HFFc6 (cell line): ENCODE results near the gene ARRDC4. TPM values are rescaled to one million over a fixed set of nuclear protein-coding genes. Genes with fewer than 3 reads are reported as not detected.

Experiments used
- DNase-seq: peaks from one replicate; pipeline ENCODE4 v3.0.0-alpha.2; 2018
- H3K27ac Mint-ChIP-seq: 2 replicates; pipeline ENCODE4 v1.8.0; 2020; ENCODE audit warnings: mild to moderate bottlenecking, mixed read lengths
- H3K27me3 Mint-ChIP-seq: 2 replicates; pipeline ENCODE4 v1.8.0; 2021; ENCODE audit warnings: mild to moderate bottlenecking, moderate library complexity, mixed read lengths; ENCODE audit not compliant: insufficient read depth
- H3K36me3 Mint-ChIP-seq: 2 replicates; pipeline ENCODE4 v1.8.0; 2021; ENCODE audit warnings: low read depth, mixed read lengths
- H3K4me1 Mint-ChIP-seq: 2 replicates; pipeline ENCODE4 v1.8.0; 2020; ENCODE audit warnings: low read depth, mixed read lengths
- H3K4me3 Mint-ChIP-seq: 2 replicates; pipeline ENCODE4 v1.8.0; 2020; ENCODE audit warnings: mild to moderate bottlenecking, moderate library complexity, mixed read lengths
- H3K9me3 Mint-ChIP-seq: 2 replicates; pipeline ENCODE4 v1.8.0; 2020; ENCODE audit warnings: mild to moderate bottlenecking, mixed read lengths
- long read RNA-seq: library from polyadenylated mRNA; unstranded; transcript quantifications from one replicate; pipeline ENCODE4 v2.0.0, GENCODE V29; 2019
- total RNA-seq, 6 experiments: library from RNA; stranded (reverse); fragmentation: NEBNext Ultra II Directional; extraction: Animal tissue kit (Norgen Biotek cat#: 25700); gene quantifications; 2 replicates in 1 of 6; 3 replicates in 5 of 6; pipeline ENCODE4 v1.2.3, GENCODE V29; 2021
- TF ChIP-seq, protein P1 (sequence below): fragments of 200-600 bp; sonication (generic); IDR thresholded peaks from 2 replicates; pipeline ENCODE4 v1.5.0; 2021; ENCODE audit warnings: antibody characterized with exemption, mild to moderate bottlenecking

The ARRDC4 gene, protein sequence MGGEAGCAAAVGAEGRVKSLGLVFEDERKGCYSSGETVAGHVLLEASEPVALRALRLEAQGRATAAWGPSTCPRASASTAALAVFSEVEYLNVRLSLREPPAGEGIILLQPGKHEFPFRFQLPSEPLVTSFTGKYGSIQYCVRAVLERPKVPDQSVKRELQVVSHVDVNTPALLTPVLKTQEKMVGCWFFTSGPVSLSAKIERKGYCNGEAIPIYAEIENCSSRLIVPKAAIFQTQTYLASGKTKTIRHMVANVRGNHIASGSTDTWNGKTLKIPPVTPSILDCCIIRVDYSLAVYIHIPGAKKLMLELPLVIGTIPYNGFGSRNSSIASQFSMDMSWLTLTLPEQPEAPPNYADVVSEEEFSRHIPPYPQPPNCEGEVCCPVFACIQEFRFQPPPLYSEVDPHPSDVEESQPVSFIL
- total RNA-seq, result 10 to 100 TPM; 20.2 to 60.1 (median 23.8) TPM
- long read RNA-seq, full-length matches to known transcripts, result 29 of 54 reads
- long read RNA-seq, partial matches to known transcripts, result 23 of 54 reads
- long read RNA-seq, other reads (novel, unspliced or antisense), result 2 of 54 reads

DNA sequence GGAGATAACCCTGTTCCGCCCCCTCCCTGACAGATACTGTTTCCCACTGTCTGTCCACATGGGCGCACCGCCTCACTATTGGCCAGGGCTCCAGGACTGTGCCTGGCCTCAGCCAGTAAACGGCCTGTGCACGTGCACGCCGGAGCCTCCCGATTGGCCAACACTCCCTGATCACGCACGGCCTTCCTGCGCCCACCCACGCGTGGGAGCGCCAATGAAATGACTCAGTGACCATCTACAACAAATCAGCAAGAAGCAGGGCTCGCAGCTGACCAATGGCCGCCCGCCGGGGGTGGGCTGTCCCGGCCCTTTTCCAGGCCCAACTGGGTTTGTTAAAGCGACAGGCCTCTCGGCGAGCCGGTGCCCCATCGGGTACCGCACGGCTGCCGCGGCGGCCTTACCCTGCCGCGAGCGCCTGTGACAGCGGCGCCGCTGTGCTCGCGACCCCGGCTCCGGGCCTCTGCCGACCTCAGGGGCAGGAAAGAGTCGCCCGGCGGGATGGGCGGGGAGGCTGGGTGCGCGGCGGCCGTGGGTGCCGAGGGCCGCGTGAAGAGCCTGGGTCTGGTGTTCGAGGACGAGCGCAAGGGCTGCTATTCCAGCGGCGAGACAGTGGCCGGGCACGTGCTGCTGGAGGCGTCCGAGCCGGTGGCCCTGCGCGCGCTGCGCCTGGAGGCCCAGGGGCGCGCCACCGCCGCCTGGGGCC lies at the start of gene ARRDC4:
Gene ARRDC4 (plus strand): TSS at position 340 of the 703 bp plus-strand sequence. CDS start 159 bp downstream, at position 499.
- TF ChIP-seq, protein P1, sequence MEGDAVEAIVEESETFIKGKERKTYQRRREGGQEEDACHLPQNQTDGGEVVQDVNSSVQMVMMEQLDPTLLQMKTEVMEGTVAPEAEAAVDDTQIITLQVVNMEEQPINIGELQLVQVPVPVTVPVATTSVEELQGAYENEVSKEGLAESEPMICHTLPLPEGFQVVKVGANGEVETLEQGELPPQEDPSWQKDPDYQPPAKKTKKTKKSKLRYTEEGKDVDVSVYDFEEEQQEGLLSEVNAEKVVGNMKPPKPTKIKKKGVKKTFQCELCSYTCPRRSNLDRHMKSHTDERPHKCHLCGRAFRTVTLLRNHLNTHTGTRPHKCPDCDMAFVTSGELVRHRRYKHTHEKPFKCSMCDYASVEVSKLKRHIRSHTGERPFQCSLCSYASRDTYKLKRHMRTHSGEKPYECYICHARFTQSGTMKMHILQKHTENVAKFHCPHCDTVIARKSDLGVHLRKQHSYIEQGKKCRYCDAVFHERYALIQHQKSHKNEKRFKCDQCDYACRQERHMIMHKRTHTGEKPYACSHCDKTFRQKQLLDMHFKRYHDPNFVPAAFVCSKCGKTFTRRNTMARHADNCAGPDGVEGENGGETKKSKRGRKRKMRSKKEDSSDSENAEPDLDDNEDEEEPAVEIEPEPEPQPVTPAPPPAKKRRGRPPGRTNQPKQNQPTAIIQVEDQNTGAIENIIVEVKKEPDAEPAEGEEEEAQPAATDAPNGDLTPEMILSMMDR, result no peak
- Mint-ChIP-seq H3K4me3 (peak within 1 kb of the TSS; percentile 94), H3K9me3 (peaks cover 6% of the 10 kb centered on the region), H3K27me3 (peaks cover 2% of the 10 kb centered on the region), H3K4me1 (peaks cover 52% of the 10 kb centered on the region), H3K36me3 (peaks cover 45% of the 10 kb centered on the region), H3K27ac (peak within 1 kb of the TSS; percentile 88)
- peak; percentile 100 for DNase-seq

DNA sequence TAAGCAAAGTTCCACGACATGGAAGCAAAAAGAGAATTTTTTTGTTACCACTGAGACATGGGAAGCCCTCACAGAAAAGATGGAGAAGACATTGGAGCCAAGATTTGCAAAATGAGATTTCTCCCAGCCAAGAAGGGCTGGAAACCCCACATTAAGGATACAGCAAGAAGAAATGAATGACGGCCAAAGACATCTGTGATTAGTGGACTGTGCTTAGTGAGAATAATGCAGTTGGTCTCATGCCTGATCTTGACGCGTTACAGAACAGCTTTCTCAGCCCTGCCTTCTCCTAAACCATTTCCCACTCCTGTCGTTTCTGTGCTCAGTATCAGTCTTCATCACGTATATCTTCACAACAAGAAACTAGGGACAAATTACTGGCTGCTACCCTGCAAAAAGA lies 45.8 kb upstream of the ARRDC4 start:
- no peaks in the 10 kb centered on the region for H3K9me3 Mint-ChIP-seq
- no peak overlapping the region for H3K27ac Mint-ChIP-seq
- TF ChIP-seq, protein P1, result no peak
- H3K36me3 Mint-ChIP-seq, result no peaks in the 10 kb centered on the region
- no peak overlapping the region; the same call in 1 of the 2 replicates for H3K4me3 Mint-ChIP-seq
- peaks cover 28% of the 10 kb centered on the region for H3K4me1 Mint-ChIP-seq
- DNase-seq, result no peak
- no peaks in the 10 kb centered on the region for H3K27me3 Mint-ChIP-seq

DNA sequence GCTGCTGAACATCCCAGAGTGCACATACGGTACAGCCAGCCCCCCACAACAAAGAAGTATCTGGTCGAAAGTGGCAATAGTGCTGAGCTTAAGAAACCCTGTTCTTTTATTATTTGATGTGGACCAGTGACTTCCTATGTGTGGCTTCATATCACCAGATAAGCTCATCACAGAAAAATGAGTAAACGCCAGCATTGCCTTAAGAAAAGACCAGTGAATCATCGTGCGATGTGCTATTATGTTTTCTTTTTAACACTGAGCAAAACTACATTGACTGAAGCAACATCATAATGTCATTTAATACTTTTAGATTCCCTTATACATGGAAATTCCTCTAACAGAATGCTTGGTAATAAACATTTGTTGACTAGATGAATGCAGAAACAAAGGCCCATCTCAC lies 45.2 kb upstream of the ARRDC4 start:
- TF ChIP-seq, protein P1, result no peak
- H3K4me1 Mint-ChIP-seq, result peaks cover 28% of the 10 kb centered on the region
- H3K9me3 Mint-ChIP-seq, result no peaks in the 10 kb centered on the region
- no peaks in the 10 kb centered on the region for H3K27me3 Mint-ChIP-seq
- peak overlapping the region; percentile 13; the same call in 1 of the 2 replicates for H3K4me3 Mint-ChIP-seq
- H3K36me3 Mint-ChIP-seq, result no peaks in the 10 kb centered on the region
- H3K27ac Mint-ChIP-seq, result no peak overlapping the region
- peak; percentile 57 for DNase-seq

GRCh38 chr15:97921296-97921865 lies 39.1 kb upstream of the ARRDC4 start:
- no peak for DNase-seq
- TF ChIP-seq, protein P1, result no peak
- no peak overlapping the region for H3K27ac Mint-ChIP-seq
- H3K36me3 Mint-ChIP-seq, result no peaks in the 10 kb centered on the region; the same call in 1 of the 2 replicates
- no peaks in the 10 kb centered on the region for H3K27me3 Mint-ChIP-seq
- peaks cover 16% of the 10 kb centered on the region for H3K9me3 Mint-ChIP-seq
- 0 out of 2 replicates have a peak, but pooled peaks cover under 1% of the 10 kb centered on the region for H3K4me1 Mint-ChIP-seq
- no peak overlapping the region for H3K4me3 Mint-ChIP-seq
